HG03521 (cell line): ENCODE results near the gene GSX2.
"Not testable (repeated sequence)": the region's sequence is repeated elsewhere in the genome, so short reads cannot be mapped to it uniquely, and the experiment has no call there.

Experiments
- ATAC-seq: cut with Tn5 transposase; IDR thresholded peaks from one replicate; pipeline ENCODE4 v1.9.1; 2021; ENCODE audit warnings: mild to moderate bottlenecking, moderate library complexity; ENCODE audit not compliant: unreplicated experiment

The GSX2 gene

GRCh38 chr4:54102531-54103106, 2.7 kb downstream of the GSX2 start:
- ATAC-seq = no peak

DNA sequence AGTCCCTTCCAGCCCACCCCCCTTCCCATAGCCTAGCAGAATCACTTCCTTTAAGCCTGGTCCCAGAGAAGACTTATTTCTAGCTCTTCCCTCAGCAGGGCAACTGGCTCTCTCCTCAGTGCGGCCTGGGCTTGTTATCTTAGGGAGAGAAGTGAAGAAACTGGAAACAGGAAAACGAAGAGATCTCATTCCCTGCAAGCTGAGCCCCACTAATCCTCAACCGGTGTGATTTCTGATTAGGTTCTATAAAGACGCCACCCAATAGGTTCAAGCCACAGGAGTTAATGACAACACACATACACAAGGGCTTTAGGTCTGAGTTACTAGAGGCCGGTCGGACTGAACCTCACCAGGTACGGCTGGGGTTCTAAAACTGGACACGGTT, 3.2 kb downstream of the GSX2 start:
- no peak for ATAC-seq

DNA sequence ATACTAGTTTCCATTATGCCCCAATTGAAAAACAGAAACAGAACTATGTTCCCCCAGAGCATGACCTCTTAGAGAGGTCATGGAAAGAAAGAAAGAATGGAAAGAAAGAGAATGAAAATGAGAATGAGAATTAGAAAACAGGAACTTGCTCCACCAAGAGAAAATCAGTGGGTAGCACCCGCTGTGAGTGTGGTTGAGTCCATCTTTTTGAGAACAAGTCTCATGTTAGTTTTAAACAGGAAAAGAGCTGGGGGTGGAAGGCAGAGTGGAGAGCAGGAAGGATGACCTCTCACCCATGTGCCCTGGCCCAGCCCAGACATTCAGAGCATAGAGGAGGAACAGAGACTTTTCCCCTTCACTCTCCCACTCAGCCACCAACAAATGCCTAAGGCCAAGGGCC, 4.9 kb downstream of the GSX2 start:
- ATAC-seq = no peak

DNA sequence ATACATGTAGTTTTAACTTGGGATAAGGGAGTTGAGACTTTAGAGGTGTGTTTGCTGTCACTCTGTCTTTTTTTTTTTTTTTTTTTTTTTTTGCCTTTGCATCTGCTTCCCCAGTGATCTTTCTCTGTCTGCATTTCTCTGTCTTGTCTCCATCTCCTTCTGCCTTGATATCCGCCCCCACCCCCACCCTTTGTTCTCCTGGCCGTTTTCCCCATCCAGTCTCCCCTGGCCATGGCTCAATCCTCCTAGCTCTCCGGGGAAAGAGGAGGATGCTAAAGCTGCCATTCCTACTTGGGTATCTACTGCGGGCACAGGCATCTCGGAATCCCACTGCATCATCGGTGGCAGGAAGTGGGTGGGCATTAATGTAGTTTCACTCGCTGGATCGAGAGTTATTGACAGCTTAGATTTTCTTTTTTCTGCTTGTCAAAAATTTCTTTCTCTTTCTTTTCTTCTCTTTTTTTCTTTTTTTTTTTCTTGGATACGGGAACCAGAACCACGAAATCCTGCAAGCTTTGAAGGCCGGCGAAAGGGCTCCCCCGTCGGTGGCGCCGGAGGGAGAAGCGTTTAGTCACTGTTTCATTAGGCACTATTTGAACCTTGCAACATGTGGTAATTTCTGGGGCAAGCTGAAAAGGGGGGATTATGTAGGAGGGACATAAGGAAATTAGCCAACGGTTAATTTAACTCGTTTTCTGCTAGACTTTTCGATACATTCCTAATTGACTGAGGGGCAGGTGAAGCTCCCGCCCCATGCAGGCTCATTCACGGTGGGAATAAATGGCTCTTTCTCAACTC, 8.2 kb downstream of the GSX2 start:
- ATAC-seq = no peak

DNA sequence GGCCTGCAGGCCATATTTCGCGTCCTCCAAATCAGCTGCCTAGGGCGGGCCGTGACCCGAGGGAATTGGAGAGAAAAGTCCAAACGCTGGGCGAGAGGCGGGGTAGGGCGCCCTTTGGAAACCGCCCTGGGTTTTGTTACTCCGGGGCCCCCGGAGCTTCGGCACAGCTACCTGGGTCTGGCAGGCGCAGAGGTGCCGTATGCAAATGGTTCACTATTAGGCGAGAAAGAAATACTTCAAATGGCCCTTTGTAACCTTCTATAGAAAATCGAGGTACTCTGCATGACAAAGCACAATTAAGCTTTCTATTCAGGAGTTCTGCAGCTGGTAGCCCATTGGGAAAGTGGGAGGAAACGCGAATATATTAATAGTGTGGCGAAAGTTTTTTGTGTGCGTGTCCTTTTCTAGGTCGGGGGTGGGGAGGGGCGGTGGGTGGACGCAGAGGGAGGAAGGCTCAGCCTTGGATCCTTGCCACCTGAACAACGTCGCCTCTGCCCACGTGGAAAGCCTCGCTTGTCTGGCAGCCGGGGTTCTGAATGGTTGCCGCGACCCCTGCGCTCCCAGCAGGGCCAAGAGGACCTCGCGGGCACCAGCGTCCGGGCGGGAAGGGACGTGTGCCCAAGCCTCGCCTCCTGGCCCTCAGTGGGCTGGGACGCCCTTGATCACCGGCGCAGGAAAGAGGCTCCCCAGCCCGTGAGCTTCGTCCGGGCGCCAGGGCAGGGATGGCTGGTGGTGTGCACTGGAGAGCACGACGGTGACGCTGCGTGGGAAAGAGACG, 9.5 kb downstream of the GSX2 start:
- no peak for ATAC-seq

DNA sequence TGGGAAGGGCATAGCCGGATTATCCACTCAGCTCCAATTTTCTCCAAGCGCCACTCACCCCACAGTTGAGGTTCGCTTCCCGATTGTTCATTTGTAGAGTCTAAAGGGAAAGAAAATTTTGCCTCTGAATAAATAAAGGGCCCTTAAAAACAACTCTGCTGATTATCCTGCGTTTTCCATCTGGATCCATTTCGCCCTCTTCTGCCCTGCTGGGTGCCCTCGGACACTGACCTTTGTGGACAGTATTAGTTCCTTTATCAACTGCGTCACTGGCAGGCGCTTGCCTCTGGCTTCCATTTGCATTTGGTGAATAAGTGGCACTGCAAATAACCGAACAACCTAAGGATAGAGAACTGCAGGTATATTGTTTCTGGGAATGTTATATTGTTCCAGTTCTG, 10.1 kb downstream of the GSX2 start:
- no peak for ATAC-seq

GRCh38 chr4:54113206-54113605, 13.2 kb downstream of the GSX2 start:
- ATAC-seq = not testable (repeated sequence)

- not testable (repeated sequence) for ATAC-seq
Observed at GRCh38 chr4:54116246-54116645, 16.3 kb downstream of the GSX2 start.

DNA sequence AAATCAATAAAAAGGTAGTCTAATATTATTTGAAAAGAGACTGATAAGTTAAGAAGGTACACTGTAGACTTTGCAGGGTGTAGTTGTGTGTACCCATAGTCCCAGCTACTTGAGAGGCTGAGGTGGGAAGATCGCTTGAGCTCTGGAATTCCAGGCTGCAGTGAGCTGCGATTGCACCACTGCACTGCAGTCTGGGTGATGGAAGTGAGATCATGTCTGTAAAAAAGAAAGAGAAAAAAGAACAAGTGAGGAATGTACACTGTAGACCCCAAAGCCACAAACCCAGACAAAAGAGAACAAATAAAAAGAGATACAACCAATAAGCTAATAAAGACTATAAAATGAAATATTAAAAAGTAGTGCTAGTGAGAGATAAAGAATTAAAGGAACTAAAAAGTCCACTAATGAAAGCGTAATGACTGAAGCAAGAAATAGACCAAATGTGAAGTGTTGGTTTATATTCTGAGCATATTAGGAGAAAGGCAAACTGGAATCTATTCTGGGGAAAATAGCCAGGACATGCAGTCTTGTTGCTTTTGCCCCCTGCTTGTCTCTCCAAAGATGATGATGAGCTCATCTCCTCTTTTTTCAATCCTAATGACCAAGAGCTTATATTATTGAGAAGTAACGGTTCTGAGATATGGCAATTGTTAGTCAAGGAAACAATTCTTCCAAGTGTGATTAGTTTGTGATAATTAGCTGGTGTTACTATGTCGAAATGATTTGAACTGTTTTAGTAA, 19.1 kb downstream of the GSX2 start:
- no peak for ATAC-seq

GRCh38 chr4:54120518-54120917, 20.6 kb downstream of the GSX2 start:
- ATAC-seq = no peak

DNA sequence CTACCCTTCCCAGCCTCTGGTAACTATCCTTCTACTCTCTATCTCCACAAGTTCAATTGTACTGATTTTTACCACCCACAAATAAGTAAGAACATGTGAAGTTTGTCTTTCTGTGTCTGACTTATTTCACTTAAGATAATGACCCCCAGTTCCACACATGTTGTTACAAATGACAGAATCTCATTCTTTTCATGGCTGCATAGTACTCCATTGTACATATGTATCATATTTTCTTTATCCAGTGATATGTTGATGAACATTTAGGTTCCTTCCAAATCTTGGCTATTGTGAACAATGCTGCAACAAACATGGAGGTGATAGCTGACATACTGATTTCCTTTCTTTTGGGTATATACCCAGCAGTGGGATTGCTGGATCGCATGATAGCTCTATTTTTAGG, 27.7 kb downstream of the GSX2 start:
- no peak for ATAC-seq

- ATAC-seq = not testable (repeated sequence)
Observed at GRCh38 chr4:54128694-54129093, 28.7 kb downstream of the GSX2 start.

DNA sequence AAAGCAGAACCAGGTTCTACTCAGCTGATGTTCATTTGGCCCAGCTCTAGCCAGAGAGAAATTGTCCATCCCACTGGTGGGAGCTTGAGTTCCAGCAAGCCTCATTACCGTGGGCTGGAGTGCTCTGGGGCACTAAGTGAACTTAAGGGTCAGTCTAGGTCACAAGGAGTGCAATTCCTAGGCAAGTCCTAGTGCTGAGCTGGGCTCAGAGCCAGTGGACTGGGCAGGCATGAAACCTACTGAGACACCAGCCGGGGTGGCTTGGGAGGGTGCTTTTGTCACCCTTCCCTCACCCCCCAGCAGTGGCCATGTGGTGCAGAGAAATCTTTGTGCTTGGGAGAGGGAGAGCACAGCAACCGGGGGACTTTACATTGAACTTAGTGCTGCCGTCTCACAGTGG, 39.4 kb downstream of the GSX2 start:
- no peak for ATAC-seq

- no peak for ATAC-seq
Observed at GRCh38 chr4:54140287-54140686, 40.3 kb downstream of the GSX2 start.

- ATAC-seq = no peak
Observed at GRCh38 chr4:54144199-54144598, 44.2 kb downstream of the GSX2 start.

DNA sequence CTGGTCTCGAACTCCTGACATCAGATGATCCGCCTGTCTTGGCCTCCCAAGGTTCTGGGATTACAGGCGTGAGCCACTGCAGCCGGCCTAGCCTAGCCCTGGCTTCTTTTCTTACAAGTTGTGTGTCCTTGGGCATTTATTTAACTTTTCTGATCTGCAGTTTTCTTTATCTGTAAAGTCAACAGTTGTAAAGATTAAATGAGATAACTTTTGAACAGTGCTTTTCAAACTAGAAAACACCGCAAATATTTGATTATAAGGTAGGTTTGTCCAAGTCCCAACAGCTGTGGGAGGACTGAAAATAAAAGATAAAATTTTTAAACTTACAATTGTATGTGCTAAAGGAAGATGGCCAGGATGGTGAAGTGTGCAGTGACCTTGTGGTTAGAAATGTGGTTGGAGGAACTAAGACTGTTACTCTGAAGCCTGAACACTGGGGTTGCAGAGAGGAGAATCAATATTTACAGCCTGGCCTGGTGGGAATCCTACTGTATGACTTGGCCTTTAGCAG, 44.8 kb downstream of the GSX2 start:
- ATAC-seq = no peak

GRCh38 chr4:54146139-54146538, 46.2 kb downstream of the GSX2 start:
- ATAC-seq = no peak

DNA sequence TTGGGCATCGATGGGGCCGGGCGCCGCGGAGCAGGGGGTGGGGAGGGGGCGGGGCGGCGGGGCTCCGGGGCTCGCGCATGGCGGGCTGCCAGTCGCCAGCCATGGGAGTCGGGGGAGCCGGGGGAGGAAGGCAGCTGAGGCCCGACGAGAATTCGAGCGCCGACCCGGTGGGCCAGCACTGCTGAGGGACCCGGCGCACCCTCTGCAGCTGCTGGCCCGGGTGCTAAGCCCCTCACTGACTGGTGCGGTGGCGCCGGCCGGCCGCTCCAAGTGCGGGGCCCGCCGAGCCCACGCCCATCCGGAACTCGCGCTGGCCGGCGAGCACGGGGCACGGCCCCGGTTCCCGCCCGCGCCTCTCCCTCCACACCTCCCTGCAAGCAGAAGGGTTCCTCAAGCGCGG, 49.4 kb downstream of the GSX2 start:
- no peak for ATAC-seq
